NCI-H446 (cell line): ENCODE measurements around the gene CPPED1.
"Not testable (repeated sequence)": the region's sequence is repeated elsewhere in the genome, so short reads cannot be mapped to it uniquely, and the experiment has no call there.

ENCODE experiments used
- DNase-seq, 2 experiments: peaks; one replicate each; lab custom pipeline; 2025; lab: John Stamatoyannopoulos, UW

The CPPED1 gene, protein sequence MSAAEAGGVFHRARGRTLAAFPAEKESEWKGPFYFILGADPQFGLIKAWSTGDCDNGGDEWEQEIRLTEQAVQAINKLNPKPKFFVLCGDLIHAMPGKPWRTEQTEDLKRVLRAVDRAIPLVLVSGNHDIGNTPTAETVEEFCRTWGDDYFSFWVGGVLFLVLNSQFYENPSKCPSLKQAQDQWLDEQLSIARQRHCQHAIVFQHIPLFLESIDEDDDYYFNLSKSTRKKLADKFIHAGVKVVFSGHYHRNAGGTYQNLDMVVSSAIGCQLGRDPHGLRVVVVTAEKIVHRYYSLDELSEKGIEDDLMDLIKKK

DNA sequence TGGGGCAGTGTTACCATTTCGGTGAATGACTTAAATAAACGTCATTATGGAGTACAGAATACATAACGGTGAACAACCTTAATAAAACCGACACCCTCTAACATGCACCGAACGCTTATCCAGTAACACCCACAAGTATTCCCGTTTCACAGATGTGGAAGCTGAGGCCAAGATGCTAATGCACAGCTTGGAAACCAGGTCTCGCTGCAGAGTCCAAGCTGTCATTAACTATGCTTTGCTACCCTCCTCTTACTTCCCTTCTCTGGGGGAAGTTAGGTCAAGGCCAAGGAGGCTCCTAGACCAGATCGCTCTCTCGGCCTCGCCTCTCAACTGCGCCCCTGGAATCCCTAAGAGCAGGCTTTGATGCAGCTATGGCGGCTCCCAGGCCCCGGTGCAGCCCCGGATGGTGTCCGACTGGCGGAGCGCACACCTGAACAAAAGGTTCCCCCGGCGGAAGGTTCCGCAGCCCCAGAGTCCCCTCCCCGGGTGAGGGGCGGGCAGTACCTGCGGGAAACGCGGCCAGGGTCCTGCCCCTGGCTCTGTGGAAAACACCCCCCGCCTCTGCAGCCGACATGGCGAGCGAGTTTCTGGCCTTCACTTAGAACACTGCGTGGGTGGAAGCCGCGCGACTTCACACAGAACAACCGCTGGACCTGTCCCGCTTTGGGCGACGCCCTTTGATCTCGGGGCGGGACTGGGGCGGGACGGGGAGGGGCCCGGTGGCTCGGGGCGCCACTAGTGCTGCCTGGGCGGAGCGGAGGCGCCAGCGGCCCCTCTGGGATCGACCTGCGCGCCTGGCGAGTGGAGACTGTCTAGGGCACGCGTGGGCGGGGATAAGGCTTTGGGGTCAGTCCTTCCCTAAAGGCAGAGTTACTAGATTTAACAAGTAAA is at the start of gene CPPED1:
TSS of gene CPPED1 (minus strand) at position 685 of the 891 bp plus-strand sequence. CDS start at position 574, 111 bp downstream.
- DNase-seq = peak; percentile 64 to 94

DNA sequence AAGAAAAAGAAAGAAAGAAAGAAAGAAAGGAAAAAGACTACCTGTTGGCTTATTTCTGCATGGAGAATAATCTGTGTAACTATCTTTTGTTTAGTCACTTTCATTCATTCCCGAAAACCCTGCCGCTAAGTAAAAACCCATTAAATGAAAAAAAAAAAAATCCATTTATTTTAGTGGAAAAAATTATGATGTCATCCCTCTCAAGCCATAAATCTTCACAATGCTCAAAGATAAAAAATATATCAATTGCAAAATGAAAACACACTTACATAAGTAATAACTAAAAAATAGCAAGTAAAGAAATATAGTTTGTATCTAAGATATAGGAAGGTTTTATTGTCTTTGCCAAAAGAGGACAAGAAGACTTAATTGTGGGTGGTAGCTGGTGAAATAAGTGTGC is 46.5 kb upstream of the CPPED1 start:
- DNase-seq = no peak

DNA sequence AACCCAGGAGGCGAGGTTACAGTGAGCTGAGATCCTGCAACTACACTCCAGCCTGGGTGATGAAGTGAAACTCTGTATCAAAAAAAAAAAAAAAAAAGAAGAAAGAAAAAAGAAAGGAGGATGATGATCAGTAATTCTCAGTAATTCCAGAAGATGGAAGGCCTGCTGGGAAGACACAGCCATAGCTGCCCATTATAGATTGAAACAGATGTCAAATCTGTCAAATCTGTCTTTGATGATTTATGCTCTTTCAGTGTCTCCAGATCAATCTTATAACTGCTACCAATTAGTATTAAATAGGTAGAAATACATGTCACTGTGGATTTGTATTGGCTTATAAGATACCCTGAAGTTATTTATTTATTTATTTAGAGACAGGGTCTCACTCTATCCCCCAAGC is 42.9 kb upstream of the CPPED1 start:
- DNase-seq = no peak

DNA sequence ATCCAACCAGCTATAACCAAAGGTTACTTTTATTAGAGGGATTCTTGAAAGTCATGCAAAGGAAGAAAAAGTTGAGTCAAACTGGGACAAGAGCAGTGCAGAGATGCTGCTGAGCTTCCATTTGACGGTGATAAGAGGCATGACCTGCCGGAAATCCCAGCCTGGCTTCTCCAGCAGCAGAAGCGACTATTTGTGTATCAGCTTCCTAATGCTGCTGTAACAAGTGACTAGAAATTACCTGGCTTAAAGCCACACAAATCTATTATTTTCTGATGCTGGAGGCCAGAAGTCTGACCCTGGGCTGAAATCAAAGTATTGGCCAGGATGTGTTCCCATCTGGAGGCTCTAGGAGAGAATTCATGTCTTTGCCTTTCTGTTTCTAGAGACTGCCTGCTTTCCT is 41.6 kb upstream of the CPPED1 start:
- DNase-seq = no peak

DNA sequence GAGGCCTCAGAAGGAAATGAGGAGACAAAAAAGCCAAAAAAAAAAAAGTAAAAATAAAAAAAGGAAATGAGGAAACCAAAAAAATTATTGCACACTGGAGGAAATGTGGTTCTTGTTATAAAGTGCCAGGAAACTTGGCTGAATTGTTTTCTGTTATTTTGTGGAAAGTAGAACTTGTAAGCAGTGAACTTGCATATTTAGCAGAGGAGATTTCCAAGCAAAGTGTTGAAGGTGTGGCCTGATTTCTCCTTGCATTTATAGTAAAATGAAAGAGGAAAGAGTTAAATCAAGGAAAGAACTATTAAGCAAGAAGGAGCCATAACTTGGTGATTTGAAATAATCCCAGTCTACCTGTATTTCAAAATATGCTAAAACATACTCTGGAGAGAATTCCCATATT is 34.1 kb upstream of the CPPED1 start:
- DNase-seq = no peak

DNA sequence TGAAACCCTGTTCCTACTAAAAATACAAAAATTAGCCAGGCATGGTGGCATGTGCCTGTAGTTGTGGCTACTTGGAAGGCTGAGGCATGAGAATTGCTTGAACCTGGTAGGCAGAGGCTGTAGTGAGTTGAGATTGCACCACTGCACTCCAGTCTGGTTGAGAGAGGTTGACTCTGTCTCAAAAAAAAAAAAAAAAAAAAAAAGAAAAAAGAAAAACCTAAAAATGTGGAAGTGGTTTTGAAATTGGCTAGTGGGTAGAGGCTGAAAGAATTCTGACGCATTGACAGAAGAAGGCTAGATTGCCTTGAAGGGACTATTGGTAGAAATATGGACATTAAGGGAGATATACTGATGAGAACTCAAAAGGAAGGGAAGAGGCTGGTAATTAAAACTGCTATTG is 33.6 kb upstream of the CPPED1 start:
- no peak for DNase-seq

DNA sequence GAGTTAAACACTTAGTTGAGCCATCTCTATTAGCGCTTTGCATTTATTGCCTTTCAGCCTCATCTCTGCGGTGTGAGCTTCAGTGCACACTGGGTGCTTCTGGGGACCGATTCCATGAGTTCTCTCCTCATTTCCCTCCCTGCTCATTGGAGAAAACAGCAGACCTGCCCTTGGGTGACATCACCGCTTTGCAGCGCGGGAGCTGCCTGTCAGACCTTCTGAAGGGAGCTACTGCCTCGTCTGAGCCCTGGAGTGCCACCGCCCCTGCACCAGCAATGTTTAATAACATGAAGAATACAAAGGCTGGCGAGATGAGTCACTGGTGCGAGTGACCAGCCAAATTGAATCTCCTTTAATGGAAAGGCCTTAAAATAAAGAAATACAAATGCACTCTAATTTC is 30.2 kb upstream of the CPPED1 start:
- DNase-seq = peak in 1 of 2 experiments; percentile 4

DNA sequence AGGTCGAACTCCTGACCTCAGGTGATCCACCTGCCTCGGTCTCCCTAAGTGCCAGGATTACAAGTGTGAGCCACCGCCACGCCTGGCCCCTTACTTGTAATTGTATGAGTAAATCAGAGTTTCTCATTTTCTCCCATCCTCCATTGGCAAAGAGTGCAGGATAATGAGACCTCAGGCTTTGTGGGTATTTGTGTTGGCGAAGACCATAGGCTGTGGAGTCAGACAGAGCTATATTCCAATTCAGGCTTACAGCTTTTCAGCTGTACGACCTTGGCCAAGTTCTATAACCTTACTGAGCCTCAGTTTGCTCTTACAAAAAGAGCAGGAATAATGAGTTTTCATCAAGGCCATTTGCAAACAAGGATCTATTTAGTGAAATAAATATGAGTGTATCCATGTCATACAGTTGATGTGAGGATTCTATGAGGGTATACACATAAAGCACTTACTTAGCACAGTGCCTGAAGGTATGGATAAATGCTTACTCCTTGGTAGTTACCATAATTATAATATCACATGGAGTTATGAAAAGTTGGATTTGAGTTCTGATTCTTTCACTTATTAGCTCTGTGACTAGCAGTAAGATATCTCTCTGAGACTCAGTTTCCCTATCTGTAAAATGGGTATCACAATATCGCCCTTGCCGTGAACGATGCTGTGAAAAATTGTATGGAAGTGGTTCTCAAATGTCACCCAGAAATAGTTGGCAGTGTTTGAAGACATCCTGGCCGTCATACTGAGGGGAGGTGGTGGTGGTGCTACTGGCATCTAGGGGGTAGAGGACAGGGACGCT is 25.6 kb upstream of the CPPED1 start:
- DNase-seq = no peak

DNA sequence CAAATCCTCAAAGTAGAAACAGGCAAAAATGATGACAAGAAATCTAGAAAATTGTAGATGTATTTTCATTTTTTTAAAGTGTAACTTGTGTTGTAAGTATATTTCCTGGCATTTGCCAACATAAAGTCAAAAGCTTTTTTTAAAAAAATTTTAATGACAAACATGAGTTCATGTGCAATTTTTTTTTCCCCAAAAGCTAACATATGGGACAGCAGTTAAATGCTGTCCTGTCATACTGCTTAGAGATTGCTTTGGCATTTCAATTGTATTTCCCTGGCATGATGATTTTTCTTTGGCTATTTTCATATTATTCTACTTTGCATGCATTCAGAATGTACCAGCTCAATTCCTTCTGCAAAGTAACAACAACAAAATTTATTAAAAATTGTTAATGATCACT is 24.5 kb upstream of the CPPED1 start:
- no peak for DNase-seq

DNA sequence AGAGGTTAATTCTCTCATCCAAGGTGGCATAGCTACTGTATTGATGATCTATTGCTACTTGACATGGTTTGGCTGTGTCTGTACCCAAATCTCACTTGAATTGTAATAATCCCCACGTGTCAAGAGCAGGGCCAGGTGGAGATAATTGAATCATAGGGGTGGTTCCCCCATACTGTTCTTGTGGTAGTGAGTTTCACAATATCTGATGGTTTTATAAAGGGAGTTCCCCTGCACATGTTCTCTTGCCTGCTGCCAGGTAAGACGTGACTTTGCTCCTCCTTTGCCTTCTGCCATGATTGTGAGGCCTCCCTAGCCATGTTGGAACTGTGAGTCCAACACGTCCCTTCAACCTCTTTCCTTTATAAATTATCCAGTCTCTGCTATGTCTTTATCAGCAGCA is 22.9 kb upstream of the CPPED1 start:
- no peak for DNase-seq

DNA sequence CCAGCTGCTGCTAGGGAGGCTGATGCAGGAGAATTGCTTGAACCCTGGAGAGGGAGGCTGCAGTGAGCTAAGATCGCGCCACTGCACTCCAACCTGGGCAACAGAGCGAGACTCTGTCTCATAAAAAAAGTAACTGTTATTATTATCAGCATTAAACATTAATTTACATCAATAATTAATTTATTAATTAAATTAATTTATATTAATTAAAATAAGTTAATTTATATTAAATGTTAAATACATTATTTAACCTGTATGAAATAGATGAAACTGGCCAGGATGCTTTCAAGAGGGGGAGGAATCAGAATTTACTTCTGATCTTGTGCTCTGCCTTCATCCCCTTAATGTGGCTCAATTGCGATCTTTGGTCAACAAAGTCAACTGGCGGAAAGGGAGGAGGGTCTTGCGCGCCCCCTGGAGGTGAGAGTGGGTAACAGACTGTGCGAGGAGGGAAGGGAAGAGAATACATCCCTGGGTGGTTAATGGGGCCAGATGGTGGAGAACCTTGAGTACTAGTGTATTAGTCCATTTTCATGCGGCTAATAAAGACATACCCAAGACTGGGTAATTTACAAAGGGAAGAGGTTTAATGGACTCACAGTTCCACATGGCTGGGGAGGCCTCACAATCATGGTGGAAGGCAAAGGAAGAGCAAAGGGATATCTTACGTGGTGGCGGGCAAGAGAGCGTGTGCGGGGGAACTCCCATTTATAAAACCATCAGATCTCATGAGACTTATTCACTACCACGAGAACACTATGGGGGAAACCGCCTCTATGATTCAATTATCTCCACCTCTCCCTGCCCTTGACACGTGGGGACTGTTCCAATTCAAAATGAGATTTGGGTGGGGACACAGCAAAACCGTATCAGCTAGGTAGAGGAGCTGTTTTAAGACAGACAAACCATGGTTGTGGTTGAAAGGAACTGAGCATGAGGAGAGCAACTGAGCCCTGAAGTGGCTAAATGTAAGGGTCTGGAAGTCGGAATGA is 15.7 kb upstream of the CPPED1 start:
- peak; percentile 24 to 54 for DNase-seq

DNA sequence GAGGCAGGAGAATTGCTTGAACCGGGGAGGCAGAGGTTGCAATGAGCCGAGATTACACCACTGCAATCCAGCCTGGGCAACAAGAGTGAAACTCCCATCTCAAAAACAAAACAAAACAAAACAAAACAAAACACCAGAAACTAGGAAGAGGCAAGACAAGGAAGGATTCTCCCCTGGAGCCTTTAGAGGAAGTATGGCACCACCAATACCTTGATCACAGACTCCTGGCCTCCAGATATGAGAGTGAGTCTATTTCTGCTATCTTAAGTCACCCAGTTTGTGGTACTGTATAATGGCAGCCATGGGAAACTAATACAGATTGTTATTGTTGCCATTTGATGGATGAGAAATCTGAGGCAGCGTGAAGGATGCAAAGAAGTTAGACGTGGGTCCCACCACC is 14.6 kb upstream of the CPPED1 start:
- no peak for DNase-seq

DNA sequence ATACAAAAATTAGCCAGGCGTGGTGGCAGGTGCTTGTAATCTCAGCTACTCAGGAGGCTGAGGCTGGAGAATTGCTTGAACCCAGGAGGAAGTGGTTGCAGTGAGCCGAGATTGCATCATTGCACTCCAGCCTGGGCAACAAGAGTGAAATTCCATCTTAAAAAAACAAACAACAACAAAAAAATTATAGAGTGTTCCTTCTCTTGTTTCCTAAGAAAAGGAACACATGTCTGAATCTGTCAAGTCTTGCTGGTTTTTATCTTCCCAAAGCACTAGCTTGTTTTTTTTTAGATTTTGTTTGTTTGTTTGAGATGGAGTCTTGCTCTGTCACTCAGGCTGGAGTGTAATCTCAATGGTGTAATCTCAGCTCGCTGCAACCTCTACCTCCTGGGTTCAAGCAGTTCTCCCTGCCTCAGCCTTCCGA is 13.1 kb upstream of the CPPED1 start:
- not testable (repeated sequence) for DNase-seq

DNA sequence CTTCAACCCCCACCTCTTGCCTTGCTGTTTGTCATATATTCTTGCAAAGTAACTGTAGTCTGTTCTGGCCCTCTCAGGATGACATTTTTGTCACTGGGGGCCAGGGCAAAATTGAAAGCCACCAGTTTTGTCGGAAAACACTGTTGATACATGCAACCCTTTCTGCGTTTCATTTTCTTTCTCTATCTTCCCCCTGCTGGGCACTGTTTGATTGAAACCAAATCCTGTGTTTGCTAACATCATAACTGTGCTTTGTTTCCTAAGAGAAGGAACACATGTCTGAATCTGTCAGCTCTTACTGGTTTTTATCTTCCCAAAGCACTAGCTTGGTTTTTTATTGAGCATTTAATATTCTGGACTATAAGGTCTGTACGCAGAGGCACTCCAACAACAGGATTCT is 11.7 kb upstream of the CPPED1 start:
- no peak for DNase-seq

DNA sequence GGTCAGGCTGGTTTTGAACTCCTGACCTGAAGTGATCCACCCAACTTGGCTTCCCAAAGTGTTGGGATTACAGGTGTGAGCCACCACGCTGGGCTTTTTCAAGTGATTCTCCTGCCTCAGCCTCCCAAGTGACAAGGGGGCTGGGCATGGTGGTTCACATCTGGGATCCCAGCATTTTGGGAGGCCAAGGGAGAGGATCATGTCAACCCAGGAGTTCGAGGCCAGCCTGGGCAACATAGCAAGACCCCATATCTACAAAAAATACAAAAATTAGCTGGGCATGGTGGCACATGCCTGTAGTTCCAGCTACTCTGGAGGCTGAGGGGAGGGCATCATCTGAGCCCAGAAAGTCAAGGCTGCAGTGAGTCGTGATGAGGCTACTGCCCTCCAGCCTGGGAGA is 10.0 kb upstream of the CPPED1 start:
- DNase-seq = not testable (repeated sequence)

DNA sequence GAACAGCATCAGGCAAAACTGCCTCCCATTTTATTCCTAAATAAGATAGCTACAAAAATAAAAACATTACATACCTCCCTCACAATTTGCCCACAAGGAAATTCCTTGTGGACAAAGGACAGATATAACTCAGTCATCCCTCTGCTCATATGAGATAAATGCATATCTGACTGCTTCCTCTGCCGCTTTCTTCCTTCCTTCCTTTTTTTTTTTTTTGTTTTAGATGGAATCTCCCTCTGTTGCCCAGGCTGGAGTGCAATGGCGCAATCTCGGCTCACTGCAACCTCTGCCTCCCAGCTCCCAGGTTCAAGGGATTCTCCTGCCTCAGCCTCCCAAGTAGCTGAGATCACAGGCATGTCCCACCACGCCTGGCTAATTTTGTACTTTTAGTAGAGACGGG is 9.6 kb upstream of the CPPED1 start:
- not testable (repeated sequence) for DNase-seq

DNA sequence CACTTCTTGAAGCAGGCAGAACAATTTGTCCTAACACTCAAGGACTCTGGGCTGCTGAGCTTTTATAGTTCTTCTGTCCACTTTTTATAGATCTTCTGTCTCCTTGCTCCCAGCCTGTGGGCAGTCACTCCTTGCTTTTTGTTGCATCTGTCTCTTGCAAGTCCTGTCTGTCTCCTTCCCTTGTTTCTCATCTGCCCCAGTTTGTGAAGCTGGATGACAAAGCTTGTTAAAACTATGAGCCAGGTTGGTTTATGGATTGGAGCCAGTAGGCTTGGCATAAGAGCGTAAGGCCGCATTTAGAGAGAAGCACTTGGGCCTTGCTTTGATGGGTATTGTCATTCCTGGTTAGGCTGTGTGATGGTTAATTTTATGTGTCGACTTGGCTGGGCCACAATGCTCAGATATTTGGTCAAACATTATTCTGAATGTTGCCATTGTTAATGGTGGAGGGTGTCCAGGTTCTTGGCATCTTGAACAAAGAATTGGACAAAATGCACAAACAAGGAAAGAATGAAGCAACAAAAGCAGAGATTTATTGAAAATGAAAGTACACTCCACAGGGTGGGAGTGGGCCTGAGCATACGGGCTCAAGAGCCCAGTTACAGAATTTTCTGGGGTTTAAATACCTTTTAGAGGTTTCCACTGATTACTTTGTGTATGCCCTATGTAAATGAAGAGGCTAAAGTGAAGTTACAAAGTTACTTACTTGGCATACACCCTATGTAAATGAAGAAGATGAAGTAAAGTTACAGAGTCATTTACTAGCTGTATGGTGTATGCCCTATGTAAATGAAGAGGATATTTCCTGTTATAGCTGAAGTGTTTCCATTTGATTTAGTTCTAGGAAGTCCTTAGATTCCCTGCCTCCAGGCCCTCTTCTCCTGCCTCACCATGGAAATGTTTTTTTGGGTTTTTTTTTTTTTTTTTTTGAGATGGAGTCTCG is 8.0 kb upstream of the CPPED1 start:
- no peak for DNase-seq

DNA sequence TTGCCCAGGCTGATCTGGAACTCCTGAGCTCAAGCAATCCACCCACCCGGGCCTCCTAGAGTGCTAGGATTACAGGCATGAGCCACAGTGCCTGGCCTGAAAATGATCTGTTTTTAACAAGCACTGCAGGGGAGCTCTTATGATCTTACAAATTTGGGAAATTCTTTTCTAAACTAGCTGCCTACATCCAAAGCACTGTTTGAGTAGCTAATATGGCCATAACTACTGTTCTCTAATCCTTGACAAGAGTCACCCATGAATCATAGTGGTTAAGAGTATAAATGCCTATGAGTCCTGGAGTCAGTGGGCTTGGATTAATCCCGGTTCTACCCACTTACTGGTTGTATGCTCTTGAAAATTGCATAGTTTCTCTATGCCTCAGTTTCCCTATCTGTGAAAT is 1.4 kb upstream of the CPPED1 start:
- no peak for DNase-seq

DNA sequence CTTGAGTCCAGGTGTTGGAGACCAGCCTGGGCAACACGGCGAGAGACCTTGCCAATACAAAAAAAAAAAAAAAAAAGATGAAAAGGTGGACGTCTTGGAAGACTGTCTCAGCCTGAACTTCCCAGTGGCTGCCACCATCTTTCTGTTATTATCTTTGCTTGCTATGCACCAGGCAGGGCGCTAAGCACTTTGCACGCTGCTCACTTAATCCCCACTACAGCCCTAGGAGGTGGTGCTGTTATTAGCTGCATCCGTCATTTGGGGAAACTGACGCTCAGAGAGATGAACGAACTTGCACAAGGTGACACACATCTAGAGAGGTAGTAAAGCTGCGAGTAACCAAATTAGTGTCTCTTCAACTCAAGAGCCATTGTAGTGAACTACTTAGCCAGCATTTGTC is 708 bp upstream of the CPPED1 start:
- no peak for DNase-seq

DNA sequence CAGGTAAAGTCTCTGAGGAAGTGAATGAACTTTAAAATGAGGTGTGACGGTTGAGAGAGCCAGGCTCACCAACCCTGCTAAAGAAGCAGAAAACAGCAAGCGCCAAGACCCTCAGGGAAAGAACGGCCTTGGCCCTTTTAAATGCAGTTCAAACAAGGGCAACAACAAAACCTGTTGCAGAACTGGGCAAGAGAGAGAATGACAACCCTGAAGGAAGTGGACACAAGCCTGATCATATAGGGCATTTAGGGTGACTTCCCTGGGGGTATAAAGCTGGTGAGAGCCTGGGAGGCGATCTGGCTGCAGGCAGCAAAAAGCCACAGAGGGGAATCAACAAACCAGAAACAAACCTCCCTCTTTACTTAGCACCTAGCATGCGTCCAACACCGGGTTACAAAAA is 1.0 kb downstream of the CPPED1 start:
- DNase-seq = no peak
